HG03558 (cell line): ENCODE results near the gene TANC1.

Experiments used
- ATAC-seq: cut with Tn5 transposase; IDR thresholded peaks from one replicate; pipeline ENCODE4 v1.9.1; 2021; ENCODE audit warnings: moderate number of reproducible peaks; ENCODE audit not compliant: unreplicated experiment; ENCODE audit errors: extremely low read depth

The TANC1 gene

DNA sequence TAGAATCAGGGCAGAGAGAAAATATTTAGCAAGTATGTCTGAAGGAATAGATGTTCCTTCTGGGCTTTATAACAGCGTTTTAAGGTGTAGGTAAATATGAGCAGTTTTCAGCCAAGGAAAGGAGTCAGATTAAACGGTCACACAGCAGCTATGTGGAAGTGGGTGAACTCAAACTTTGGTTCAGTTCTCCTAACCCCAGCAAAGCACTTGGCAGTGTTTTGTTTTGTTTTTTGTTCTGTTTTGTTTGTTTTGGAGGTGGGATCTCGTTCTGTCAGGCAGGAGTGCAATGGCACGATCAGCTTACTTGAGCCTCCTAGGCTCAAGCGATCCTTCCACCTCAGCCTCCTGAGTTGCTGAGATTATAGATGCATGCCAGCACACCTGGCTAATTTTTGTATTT, 24.6 kb downstream of the TANC1 start:
- ATAC-seq: no peak

DNA sequence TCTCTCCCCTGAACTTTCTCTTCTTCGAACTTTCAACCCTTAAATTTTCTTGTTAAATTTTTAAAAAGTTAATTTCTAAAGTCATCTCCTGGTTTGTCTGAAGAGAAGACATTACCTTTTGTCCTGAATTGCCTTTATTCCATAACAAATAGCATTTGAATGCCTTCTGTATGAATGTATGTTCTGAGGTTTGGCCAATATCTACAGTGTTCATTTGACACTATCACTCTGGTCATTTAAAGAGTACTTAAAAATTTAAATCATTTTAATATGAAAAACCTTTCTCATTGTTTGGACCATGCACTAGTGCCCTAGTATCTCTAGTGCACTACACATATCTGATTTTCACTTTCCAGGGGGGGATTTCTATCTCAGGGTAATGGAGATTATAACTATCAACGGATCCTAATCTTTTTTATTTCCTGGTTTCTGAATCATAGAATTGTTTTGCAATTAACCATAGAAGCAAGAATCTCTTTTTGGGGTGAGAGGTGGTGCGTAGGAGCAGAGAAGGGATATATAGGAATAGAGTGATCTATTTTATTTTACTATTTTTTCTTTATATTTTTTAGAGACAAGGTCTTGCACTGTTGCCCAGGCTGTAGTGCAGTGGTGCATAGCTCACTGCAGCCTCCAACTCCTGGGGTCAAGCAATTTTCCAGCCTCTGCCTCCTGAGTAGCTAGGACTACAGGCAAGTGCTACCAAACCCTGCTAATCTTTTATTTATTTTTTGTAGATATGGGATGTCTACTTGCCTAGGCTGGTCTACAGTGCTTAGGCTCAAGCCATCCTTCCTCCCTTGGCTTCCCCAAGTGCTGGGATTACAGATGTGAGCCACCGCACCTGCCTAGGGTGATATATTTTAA, 25.5 kb downstream of the TANC1 start:
- no peak for ATAC-seq

DNA sequence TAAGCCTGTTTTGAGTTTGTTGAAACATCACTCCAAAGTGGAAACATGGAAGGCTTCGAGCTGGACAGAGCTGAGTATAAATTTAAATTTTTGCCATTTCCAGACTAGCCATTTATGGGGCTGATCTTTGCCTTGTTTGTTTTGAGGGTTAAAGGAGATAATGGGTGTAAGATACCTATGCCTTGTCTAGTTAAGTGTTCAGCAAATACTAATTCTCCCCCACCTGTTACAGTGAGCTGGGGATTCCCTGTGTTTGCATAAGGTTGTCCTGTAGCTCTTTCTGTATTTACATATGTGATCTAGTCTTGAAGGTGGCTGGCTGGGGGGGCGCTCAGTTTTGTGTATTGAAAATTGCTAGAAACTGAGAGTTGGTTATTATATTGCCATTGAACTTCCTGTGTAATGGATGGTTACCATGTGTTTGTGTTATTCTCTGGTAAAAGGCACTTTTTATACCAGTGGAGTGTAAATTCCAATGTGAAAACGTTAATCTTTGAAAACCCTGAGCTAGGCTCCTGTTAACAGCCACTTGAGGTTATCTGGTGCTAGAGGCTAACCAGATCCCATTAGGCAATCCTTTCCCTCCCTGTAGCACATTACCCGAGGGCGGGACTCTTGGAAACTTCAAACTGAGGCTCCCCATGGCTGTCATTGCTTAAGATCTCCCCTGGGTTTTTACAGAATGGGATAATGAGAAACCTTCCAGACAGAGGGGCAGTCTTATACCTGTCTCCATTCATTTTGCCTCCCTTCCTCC, 26.7 kb downstream of the TANC1 start:
- ATAC-seq: no peak

DNA sequence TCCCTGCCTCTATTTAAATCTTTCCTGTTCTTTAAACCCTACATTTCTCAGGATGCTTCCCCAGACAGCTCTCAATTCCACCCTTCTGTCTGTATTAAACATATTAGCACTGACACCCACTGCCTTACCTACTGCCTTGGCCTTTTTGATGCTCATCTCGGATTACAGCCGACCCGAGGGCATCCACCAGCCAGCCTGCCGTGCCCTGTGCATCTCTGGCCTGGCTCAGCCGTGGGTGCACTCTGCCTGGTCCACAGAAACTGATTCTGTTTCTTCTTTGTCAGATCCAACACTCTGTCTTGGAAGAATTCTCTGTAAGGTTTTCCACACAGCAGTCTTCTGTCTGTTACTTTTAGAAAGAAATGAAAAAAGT, 27.2 kb downstream of the TANC1 start:
- no peak for ATAC-seq

DNA sequence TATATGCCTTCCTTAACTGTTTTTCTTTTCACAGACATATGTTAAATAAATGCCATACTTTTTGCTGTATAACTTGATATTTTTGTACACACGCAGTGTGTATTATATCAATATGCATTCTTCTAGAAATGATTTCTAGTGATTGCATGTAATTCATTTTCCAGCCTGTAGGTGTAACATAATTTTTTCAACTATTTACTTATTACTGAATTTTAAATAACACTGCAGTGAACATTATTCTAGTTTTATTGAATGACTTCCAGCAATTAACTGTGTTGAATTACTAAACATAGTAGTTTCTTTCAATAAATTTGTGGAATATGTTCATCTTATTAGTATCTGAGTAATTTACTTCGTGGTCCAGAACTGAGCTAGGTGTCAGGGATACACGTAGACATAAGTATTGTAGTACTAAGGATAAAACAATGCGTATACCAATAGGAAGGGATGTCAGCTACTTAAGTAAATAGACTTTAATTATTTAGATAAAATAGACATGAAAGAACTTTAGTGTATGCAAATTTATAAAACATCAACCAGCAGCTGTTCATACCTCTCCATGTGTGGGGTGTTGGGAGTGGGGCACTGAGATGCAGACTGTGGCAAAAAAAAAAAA, 28.0 kb downstream of the TANC1 start:
- ATAC-seq: no peak

DNA sequence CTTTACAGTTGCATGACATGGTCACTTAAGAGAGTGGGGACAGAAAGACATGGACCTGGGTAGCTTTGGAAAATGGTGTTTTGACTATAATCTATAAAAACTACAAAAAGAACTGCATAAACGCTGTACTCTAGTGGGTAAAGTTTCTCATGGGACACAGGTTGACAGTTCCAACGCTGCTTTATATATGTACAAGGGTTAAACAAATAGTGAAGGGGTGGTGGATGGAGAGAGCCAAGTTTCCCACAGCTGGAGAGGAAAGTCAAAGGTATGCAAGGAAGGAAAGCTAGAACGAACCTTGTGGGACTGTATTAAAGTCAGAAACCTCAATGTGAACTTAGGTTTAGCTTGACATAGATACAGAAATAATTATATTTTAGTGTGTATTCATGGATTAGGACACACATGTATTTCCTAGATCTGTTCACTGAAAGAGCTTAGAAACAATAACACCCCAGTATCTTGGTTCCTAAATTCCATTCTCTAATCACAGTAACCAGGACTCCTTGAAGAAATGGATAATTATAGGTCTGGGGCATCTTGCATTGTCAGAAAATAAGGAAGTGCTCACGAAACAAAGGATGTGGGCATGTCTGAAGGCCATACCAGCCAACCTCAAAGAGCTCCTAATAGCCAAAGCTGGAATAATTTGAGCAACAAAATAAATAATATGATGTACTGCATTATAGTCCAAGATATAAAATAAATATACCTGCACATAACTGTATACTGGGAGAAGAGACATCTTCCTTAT, 28.8 kb downstream of the TANC1 start:
- no peak for ATAC-seq

DNA sequence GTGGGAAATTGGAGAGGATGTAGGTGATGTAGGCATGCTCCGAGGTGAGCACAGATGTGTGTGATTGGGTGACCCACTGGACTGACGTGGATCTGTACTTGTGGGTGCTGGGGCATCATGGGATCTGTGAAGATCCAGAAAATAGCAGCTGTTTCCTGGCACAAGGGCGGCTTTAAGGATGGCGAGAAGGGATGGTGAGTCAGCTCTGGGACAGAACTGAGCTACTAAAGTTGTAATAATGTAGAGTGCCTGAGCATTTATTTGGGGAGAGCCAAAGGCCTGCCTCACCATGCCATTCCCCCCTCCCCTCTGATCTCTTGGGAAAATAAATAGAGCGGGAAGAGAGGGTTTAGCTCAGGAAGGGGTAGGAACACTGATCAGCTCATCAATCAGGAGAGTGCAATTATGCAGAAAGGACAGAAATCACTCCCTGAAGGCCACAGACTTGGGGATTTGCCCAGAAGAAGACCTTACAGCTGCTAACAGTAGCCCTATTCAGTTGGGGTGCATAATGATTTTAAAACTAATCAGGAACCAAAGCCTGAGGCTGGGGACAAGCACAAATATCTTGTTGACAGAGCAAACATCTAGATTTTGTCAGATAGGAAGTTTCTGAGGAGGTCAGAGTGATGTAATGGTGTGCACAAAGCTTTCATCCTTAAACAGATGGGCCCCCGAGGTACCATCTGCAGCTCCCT, 30.3 kb downstream of the TANC1 start:
- ATAC-seq: no peak

DNA sequence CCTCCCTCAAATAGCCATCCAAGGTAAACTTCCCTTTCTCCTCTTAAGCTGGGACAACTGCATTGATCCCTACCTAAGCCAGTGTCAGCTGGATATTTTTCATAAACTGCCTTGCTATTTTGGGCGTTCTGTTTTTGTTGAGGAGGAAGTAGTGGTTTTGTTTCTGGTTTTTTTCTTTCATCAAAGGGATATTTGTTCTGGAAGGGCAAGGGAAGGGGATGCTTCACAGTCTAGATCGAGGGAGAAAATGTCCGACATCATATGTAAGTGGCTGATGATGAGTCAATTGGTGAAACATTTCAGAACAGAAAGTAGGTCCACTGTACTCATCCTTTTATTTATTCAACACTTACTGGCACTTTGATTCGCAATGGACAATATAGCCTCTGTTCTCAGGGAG, 31.0 kb downstream of the TANC1 start:
- ATAC-seq: no peak

DNA sequence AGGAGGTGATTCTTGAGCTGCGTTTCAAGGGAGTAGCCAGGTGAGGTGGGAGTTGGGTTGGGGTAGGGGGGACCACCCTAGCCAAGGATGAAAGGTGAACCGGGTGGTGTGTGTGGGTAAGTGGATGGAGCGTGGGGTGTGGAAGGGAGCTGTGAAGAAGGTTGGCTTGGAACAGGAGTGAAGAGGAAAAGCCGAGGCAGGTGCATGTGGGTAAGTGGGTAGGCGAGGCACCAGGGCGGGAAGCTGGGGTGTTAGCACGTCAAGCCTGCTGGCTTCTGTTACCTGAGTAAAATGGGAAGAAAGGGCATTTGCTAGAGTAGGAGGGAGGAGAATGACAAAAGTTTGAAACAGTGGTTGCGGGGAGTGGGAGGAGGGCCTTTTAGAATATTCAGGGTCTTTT, 31.6 kb downstream of the TANC1 start:
- no peak for ATAC-seq

DNA sequence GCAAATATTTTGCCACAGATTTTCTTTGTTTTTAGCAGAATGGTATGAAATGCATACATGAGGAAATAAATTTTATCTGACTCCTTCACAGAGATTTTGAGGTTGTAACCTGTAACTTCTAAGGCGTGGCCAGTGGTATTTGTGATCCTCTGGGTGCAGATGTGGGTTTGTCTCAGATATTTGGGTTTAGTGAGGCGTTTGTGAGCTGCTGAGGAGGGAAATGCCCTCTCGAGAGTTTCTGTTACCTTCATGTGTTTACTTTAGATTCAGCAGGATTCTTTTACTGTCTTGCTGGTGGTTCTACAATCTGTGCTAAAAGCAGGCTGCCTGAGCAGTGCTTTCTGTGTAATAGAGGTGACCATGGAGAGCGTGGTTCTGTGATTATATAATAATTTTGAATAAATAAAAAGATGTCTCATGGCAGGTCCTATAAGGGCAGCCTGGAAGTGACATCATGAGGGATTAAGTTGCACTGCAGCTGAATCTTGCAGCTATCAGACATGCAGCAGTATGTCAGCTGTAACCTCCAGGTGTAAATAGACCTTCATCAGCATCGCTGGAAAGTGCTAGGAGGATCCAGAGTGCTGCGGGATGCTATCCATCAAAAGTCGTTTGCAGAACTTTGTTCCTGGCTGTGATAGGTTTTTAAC, 34.1 kb downstream of the TANC1 start:
- ATAC-seq: no peak

DNA sequence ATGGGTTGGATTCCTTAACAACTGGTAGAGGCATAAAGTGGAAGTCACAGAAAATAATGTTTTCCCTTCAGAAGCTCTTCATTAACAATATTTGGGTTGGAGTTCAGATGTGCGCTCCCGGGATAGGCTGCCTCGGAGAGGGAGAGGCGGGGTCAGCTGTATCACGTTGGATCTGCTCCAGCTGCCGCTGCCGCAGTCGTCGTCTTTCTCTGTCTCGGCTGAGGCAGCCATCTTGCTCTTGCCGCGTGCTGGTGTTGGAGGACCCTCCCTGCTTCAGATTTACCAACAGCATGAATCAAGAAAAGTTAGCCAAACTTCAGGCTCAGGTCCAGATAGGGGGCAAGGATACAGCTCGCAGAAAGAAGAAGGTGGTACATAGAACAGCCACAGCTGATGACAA, 35.1 kb downstream of the TANC1 start:
- ATAC-seq: no peak

DNA sequence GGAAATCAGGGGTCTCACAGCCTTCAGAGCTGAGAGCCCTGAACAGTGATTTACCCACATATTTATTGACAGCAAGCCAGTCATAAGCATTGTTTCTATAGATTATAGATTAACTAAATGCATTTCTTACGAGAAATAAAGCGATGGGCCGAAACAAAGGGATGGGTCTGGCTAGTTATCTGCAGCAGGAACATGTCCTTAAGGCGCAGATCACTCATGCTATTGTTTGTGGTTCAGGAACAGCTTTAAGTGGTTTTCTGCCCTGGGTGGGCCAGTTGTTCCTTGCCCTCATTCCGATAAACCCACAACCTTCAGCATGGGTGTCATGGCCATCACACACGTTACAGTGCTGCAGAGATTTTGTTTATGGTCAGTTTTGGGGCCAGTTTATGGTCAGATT, 36.4 kb downstream of the TANC1 start:
- ATAC-seq: no peak

DNA sequence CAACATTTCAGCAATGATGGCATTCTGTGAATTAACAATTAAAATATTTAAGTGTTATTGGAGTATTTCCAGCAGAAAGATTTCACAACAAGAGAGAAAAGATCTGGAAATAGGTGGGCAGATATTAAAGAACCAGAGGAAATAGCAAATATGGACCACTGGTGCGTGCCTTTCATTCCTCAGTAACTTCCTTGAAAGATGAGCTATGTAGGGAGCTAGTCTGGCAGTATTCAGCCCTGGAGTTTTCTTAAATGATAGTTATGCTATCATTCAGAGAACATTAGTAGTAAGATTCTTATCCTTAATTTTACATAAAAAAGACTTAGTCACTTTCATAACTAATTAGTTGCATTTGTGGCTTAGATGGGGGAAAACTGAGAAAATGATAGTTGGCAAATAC, 41.5 kb downstream of the TANC1 start:
- ATAC-seq: no peak

DNA sequence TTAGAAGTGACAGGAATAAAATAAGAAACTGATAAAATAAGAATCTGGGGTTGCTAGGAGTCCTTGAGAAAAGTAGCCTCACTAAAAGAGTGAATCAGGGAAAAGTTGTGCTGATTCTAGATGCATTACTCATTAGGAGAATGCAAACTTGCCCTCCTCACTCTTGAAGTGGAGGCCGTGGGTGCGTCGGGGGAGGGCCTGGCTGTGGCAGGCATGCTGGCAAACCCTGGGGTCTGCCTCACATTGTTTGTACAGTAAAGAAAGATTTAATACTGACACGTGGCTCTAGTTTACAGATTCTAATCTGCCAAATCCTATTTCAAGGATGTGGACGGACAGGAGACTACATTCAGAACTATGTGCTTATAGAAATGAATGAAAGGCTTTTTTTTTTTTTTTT, 41.9 kb downstream of the TANC1 start:
- no peak for ATAC-seq

DNA sequence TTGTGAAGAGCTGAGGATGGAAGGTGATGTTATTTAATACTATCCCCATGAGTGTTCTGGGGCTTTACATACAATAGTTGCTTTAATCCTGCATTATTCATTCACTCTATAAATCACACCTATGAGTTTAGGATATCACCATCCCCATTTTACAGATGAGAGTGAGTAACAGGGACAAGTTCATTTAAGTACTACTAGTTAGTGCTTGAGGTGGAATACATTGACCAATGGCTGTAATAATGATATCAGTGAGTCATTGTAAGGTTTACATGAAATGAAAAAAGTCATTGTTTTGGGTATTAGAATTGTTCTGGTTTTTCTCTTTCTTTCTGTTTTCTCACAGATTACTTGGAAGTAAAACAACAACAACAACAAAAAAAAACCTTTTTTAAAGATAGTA, 42.5 kb downstream of the TANC1 start:
- ATAC-seq: no peak

DNA sequence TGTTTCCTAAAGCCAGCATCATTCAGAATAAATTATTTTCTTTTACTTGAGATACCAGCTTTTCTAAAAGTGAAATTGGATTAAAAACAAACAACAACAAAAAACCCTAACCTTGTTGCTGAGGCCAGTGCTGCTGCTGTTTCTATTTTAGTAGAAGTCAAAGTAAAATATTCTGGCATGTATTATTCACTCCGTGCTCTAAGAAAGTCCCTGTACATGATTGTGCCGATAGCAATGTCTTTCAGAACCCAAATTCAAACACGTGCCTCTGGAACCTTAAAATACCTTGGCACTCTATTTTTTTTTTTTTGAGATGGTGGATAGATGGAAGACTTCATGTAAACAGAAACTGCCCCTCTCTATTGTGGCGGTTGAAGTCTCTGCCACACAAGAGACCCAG, 43.7 kb downstream of the TANC1 start:
- no peak for ATAC-seq

DNA sequence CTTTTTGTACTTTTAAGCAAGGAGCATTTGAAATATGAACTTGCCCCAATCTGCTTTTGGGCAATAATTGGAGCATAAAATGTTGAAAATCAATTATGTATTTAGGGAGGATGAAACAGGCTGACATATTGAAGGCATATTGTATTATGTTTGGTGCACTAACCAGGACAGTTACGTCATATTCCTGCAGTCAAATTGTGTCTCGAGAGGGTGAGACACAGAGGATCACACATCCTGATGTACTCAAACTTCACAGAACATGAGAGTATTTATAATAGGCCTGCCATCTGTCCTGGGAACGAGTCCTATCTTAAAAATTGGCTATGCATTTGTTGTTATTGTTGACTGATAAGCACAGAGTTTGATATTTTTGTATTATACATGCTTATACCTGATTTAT, 44.7 kb downstream of the TANC1 start:
- no peak for ATAC-seq

DNA sequence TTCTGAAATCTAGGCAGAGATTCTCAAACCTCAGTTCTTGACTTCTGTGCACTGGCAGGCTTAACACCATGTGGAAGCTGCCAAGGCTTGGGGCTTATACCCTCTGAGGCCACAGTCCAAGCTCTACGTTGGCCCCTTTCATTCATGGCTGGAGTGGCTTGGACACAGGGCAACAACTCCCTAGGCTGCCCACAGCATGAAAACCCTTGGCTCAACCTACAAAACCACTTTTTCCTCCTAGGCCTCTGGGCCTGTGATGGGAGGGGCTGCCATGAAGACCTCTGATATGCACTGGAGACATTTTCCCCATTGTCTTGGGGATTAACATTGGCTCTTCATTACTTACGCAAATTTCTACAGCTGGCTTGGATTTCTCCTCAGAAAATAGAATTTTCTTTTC, 46.7 kb downstream of the TANC1 start:
- no peak for ATAC-seq

DNA sequence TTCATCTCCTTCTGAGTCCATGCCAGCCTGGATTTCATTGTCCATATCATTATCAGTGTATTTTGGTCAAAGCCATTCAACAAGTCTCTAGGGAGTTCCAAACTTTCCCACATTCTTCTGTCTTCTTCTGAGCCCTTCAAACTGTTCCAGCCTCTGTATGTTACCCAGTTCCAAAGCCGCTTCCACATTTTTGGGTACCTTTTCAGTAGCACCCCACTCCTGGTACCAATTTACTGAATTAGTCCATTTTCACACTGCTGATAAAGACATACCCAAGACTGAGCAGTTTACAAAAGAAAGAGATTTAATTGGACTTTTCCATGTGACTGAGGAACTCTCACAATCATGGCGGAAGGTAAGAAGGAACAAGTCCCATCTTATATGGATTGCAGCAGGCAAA, 47.4 kb downstream of the TANC1 start:
- ATAC-seq: no peak

DNA sequence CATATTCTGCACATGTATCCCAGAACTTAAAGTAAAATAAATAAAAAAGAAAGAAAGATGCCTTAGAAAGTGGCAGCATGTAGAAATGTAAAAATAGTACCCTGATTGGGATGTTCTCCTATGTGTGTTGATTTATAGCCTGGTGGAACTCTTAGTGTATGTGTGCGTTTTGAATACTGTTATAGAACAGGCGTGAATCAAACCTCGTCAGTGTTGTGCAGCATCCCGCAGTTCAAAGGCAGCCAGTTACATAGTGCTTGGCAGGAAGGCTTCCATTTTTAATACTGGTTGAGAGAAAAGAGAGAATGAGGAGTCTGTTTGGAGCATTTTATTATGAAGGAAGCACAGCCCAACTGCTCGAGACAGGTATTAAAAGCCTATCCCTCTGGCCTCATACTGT, 49.4 kb downstream of the TANC1 start:
- no peak for ATAC-seq
